HG03442 (cell line): ENCODE measurements around the gene FCHO1.

ENCODE experiments used
- ATAC-seq: cut with Tn5 transposase; IDR thresholded peaks from one replicate; pipeline ENCODE4 v1.9.1; 2021; ENCODE audit warnings: mild to moderate bottlenecking, moderate library complexity; ENCODE audit not compliant: unreplicated experiment

The FCHO1 gene

DNA sequence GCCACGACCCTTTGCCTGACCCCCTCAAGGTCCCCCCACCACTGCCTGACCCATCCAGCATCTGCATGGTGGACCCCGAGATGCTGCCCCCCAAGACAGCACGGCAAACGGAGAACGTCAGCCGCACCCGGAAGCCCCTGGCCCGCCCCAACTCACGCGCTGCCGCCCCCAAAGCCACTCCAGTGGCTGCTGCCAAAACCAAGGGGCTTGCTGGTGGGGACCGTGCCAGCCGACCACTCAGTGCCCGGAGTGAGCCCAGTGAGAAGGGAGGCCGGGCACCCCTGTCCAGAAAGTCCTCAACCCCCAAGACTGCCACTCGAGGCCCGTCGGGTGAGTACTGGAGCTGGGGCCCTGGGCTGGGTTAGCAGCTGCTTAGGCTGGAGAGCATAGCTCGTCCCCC lies 23.4 kb upstream of the FCHO1 start:
- ATAC-seq: no peak

DNA sequence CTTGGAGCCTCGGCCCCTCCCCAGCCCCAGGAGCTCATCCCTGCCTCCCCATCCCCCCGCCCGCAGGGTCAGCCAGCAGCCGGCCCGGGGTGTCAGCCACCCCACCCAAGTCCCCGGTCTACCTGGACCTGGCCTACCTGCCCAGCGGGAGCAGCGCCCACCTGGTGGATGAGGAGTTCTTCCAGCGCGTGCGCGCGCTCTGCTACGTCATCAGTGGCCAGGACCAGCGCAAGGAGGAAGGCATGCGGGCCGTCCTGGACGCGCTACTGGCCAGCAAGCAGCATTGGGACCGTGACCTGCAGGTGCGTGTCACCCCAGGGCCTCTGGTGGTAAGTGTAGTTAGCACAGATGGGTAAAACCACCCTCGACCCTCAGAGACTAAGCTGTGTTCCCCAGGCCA lies 18.1 kb upstream of the FCHO1 start:
- ATAC-seq: no peak

DNA sequence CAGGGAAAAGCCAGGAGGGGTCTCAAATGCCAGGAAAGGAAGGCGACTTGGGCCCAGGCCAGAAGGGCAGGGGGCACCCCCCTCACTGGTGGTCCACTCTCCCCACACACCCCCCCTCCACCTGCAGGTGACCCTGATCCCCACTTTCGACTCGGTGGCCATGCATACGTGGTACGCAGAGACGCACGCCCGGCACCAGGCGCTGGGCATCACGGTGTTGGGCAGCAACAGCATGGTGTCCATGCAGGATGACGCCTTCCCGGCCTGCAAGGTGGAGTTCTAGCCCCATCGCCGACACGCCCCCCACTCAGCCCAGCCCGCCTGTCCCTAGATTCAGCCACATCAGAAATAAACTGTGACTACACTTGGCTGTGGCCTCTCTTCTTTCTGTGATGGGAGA lies 17.1 kb upstream of the FCHO1 start:
- ATAC-seq: no peak

DNA sequence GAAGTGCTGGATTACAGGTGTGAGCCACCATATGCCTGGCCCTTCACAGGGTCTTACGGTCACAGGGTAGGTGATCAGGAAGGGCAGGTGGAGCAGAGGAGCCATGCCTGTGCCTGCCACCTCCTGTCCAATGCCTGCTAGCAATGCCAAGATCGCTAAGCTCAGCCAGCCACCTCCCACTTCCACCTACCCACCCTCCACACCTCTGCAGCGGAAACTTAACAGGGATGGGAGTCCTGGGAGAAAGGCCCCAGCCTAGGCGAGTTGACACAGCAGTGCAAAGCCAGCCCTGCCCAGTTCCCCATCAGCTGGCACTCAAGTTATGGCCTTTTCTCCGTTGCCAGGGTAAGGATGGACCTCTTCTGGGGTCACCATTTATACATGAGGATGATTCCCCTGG lies 15.9 kb upstream of the FCHO1 start:
- ATAC-seq: no peak

DNA sequence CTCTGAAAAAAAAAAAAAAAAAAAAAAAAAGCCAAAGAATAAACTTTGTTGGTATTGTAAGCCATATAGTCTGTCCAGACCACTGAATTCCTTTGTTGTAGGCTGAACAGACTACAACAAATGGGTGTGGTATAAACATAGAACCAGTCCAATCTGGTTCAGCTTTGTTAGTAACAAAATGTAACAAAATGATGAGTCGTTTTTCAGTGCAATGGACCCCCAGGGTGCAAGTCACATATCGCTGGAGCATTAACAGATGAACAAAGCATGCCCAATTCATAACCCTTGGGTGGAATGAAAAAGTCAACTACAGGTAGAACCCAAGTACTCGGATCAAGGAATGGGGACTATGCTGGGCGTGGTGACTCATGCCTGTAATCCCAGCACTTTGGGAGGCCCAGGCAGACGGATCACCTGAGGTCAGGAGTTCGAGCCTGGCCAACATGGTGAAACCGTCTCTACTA lies 13.6 kb upstream of the FCHO1 start:
- ATAC-seq: no peak

DNA sequence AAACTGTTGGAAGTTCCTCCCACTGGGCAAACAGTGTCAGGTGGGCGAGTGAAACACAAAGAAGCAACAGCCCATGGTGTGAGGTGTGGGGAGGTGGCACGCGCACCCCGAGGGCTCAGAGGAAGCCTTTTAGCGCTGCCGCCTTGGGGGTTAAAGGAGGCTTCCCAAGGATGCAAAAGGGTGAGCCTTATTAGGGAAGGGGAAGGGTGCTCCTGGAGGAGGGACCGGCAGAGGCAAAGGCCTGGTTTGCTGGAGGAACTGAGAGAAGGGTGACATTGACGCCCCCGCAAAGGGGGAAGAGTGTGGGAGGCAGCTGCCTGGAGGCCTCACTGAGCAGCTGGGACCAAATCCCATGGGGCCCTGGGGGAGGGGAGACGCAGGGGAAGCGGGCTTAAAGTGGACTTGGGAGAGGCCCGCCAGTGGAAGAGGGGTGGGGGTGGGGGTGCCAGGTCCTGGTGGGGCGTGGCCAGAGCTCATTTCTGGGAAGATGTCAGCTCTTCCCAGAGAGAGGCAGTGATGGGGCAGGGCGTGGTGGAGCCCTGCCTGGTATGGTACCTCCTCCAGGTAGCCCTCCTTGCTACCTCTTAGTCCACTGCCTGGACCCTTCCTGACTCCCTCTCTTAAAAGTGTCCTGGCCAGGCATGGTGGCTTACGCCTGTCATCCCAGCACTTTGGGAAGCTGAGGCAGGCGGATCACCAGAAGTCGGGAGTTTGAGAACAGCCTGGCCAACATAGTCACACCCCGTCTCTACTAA lies 12.0 kb upstream of the FCHO1 start:
- no peak for ATAC-seq

DNA sequence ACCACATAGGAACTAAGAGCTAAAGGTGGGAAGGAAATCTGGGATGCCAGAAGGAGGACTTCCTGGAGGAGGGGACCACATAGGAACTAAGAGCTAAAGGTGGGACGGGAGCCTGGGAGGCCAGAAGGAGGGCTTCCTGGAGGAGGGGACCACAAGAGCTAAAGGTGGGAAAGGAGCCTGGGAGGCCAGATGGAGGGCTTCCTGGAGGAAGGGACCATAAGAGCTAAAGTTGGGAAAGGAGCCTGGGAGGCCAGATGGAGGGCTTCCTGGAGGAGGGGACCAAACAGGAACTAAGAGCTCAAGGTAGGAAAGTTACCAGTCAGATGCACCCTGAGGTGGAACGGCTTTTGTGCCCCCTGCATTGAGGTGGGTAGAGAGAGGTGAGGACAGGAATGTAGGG lies 9.8 kb upstream of the FCHO1 start:
- no peak for ATAC-seq

DNA sequence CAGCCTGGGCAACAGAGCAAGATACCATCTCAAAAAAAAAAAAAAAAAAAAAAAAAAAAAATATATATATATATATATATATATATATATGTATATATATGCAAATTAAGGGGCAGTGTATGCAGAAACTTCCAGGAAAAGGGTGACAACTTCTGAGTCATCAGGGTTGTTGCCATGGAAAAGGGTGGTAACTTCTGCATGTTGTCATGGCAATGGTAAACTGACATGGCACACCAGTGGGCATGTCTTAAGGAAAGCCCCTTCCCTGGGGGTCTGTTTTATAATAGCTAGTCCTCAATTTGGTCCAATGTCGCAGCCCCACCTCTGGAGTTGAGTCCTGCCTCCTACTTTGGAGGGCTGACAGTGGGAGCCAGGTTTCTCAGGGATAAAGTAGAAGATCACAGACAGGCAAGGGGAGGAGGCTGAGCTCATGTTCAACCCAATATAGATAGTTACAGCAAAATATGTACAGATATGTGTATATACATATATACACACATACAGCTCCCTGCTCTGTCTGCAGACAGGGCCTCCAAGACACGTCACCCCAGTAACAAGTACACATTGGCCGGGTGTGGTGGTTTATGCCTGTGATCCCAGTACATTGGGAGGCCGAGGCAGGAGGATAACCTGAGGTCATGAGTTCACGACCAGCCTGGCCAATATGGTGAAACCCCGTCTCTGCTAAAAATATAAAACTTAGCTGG lies 7.2 kb upstream of the FCHO1 start:
- ATAC-seq: no peak

DNA sequence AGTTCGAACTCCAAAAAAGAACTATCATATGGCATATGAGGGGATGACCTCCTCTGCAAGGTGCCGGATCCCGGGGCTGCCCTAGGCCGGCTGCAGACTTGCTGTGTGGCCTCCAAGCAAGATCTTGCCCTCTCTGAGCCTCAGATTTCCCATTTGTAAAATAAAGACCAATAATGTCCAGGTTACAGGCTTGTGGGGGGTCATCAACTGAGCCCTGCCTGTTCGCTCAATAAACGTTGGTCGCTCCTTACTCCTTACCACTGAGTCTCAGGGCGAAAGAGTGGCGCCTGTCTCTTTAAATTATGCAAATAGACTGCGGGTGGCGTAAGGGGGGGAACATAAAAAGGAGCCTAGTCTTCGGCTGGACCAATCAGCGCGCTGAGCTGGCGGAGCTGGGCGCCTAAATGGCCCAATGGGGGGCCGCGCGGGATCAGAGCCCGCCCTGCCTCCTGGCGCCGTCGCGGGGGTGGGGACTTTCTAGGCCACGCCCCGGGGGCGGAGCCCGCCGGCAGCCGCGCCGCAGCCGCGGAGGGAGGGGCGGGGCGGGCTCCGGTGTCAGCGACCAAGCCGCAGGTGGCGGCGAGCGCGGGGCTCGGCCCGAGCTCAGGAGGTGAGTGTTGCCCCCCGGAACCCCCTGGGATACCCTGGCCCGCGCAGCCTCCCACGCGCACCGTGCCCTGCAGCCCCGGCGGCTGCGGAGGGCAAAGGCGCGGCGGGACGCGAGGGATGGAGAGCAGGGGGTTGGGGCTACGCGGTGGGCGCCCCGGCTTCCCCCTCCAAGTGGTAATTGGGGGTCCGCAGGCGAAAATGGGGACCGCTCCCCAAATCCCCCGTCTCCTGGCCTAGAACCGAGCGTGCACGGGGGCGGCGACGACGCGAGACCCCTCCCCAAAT lies 3.8 kb upstream of the FCHO1 start:
- ATAC-seq: peak; percentile 70

DNA sequence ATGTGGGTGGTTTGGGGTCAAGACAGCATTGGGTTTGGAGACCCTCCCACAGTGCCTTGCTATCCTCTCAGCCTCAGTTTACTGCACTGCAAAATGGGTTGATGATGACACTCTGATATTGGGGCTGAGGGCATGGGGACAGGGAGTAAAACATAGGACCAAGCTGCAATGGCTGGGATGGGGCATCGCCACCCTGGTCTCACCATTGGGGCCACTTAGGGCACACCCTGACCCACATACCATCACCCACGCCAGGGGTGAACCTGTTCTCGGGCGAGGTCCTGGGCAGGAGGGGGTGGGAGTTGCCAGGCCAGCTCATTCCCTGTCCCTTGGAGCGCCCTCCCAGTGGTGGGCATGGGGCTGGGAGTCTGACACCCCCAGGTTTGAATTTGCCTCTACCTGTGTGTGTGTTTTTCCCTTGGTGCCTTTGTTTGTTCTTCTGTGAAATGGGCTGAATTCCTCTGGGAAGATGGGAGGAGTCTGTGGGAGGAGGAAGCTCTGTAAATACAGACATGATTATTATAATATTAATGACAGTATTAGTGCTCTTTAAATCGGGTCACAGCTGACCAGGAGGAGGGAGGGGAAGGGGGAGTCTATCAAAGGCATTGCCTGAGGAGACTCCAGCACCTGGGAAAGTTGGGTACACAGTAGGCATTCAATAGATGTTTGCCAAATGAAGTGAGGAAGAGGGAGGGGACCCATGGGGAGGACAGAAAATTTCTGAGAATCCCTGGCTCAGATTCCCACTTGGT lies 2.2 kb upstream of the FCHO1 start:
- ATAC-seq: no peak

DNA sequence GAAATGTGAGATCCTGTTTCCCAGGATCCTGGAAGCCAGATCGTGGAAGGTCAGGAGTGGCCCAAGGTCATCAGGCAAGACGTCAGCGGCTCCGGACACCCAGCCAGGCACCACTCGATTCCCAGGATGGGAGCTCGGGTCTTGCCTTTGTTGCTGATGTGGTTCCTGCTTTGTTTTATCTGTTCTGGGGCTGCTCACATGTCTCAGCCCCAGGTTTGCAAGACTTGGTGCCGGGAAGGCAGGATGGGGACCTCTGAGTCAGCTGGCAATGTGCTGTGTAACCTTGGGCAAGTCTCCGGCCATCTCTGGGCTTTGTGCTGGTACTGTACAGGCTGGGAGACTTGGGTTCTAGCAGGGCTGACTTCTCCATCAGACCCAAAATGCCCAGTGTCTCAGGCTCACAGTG lies 1.4 kb upstream of the FCHO1 start:
- ATAC-seq: no peak

DNA sequence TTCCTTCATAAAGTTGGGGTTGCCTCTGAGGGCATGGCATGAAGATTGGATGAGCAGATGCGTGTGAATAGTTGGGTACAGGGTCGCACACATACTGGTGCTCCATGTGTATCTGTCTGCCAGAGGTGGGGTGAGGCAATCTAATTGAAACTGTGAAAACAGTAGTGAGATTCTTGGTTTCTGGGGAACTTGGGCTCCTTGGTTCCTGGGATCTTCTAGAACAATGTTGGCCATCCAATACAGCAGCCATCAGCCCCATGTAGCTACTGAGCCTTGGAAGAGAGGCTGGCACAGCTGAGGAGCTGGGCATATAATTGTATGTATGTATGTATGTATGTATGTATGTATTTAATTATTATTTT lies 616 bp downstream of the FCHO1 start:
- no peak for ATAC-seq

DNA sequence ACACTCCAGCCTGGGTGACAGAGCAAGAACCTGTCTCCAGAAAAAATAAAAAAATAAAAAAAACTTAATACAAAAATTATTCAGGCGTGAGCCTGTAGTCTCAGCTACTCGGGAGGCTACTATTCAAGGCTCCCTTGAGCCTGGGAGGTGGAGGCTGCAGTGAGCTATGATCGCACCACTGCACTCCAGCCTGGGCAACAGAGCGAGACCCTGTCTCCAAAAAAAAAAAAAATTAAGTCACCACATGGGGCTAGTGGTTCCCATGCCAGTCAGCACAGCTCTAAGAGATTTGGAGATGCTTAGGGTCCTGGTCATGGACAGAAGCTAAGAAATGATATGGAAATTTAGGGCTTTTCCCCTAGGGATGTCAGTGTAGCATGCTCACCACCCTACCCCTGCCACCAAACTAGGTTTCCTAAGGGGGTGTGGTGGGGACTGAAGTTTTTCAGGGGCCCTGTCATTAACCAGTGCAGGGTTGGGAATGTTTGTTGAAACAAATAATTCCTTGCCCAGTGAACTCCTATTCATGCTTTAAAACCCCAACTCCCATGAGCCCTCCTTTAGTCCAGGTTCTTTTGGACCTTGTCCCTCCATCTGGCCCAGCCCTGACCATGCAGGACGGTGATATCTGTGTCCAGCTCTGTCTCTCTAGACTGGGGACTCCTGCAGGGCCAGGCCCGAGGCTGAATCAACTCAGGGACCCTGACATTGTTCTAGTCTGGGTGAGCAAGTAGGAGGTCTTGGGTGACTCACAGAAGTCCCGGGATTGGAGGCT lies 1.8 kb downstream of the FCHO1 start:
- ATAC-seq: no peak

DNA sequence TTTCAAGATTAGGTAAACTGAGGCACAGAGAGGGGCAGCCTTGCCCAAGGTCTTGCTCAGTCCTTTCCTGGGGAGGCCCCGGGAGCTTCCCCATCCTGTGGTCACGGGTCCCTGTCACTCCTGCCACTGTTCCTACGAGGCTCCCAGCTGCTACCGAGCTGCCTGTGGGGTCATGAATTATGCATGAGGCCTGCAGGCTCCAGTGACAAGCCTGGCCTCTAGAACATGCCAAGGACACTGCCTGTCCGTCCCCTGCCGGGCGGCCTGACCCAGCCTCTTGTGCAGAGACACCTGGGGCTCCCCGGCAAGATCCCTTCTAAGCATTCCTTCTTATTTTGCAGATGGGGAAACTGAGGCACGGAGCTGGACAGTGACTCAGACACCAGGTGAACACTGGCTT lies 2.7 kb downstream of the FCHO1 start:
- no peak for ATAC-seq

DNA sequence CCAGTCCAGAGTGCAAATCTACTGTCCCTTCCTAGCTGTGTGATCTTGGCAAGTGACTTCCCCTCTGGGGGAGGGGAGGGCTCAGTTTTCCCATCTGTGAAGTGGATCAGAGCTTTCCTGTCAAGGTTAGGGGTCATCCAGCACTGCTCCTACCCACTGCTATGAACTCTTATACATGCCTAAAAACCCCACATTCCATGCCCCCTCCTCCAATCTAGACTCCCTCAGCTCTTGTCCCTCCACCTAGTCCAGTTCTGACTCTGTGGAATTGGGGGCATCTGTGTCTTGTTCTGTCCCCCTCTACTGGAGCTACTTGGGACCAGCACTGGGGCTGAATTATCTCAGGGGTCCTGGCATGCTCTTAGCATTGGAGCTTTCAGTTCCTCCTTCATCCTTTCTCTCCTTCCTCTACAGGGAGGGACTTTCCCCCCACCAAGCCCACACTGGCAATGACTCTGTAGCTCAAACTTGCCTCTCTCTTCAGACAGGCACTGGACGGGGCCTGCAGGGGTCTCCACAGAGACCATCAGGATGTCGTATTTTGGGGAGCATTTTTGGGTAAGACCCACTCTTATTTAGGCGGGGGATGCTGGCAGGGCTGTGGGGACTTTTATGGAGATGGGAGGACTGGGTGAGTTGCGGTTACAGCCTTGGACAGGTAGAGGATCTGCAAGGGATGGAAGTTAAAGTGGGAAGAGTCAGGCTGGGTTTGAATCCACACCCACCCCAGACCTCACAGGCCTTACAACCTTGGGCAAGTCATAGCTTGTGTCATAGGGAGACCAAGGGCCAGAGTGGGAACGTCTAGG lies 3.6 kb downstream of the FCHO1 start:
- peak; percentile 33 for ATAC-seq

DNA sequence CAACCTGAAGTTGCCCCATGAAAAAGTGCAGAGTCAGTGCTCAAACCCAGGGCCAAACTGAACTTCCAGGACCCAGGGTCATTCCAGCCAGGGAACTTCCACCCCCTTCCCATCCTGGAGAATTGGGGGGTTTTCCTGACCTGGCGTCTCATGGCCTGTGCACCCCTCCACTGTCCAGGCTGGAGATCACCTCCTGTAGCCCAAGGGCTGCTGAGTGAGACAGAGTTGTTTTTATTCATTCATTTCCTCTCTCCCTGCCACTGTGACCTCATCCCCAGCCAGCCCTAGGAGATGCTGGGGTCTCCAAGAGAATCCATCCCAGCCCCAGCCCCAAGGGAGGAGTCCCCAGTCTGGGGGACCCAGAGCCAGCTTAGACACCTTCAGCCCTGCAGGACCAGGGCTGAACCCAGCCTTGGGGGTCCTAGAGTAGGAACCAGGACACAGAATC lies 4.2 kb downstream of the FCHO1 start:
- ATAC-seq: no peak

DNA sequence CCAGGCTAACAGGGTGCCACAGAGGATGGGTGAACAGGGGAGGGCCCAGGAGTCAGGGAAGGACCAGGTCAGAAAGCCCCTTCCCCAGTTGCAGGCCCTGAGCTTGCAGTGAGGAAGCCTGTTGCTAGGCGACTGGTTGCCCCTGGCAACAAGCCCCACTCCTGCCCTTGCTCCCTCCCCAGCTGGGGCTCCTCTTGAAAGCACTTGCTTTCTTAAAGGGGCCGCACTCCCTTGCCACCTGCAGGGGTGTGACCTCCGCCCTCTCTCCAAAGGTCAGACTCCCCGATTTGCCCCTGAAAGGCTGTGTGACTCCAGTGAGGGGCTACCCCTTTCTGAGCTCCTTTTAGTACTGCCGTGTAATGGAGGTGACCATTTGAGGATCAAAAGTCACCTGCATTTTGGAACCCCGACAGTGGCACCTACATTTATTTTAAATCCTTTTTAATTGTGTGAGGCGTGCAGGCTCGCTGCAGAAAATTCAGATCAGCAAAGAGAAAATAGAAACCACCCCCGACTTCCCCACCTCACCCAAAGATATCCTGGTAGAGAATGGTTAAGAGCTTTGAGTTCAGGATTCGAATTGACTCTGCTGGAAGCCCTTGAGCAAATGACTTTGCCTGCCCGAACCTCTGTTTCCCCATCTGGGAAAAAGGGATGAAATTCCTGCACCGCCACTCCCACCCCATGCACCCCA lies 4.8 kb downstream of the FCHO1 start:
- peak; percentile 32 for ATAC-seq

DNA sequence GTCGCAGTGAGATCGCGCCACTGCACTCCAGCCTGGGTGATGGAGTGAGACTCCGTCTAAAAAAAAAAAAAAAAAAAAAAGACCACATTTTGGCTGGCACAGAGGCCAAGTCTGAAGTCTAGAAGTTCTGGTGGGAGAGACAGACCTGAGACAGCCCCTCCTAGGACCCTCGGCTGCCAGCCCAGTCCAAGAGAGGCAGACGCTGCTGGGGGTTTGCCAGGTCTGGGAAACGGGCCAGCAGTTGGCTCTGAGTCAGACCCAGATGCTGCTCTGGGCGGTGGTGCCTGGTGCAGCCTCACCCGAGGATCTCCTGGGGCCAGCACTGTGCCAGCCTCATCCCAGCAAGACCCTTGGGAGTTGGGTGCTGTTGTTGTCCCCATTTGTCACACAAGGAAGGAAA lies 5.8 kb downstream of the FCHO1 start:
- ATAC-seq: no peak

DNA sequence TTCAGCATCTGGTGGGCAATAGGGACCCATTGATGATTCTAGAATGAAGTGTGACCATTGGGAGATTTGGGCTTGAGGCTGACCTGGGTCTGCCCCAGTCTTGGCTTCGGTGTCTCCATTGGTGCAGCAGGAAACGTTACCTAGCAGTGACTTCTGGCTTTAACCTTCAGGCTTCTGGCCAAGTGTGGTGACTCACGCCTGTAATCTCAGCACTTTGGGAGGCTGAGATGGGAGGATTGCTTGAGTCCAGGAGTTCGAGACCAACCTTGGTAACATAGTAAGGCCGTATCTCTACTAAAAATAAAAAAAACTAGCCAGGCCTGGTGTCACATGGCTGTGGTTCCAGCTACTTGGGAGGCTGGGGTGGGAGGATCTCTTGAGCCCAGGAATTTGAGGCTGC lies 7.2 kb downstream of the FCHO1 start:
- no peak for ATAC-seq
